HepG2 (cell line): ENCODE data around the gene ZACN. TPM values are rescaled to one million over a fixed set of nuclear protein-coding genes. Genes with fewer than 3 reads are reported as not detected.

Experiments used
- ARID2 ChIP-seq: sonication (generic); formaldehyde crosslinking; IDR thresholded peaks from 2 replicates; pipeline ENCODE4 v1.8.1; 2022; ENCODE audit warnings: mild to moderate bottlenecking, missing genetic modification reagents, borderline replicate concordance
- CENPT ChIP-seq: sonication (generic); formaldehyde crosslinking; IDR thresholded peaks from 2 replicates; pipeline ENCODE4 v1.8.0; 2022; ENCODE audit warnings: low read depth, mild to moderate bottlenecking, moderate library complexity, missing genetic modification reagents
- DPF2 ChIP-seq: sonication (generic); formaldehyde crosslinking; IDR thresholded peaks from 2 replicates; pipeline ENCODE4 v1.4.0; 2020; ENCODE audit warnings: mild to moderate bottlenecking, low read depth, missing genetic modification reagents, borderline replicate concordance
- EEA1 ChIP-seq: sonication (generic); formaldehyde crosslinking; IDR thresholded peaks from 2 replicates; pipeline ENCODE4 v1.5.1; 2020; ENCODE audit warnings: mild to moderate bottlenecking, missing genetic modification reagents, borderline replicate concordance
- PLRG1 ChIP-seq: fragments of 450-650 bp; conservative IDR thresholded peaks from 2 replicates; pipeline ENCODE4 v1.6.1; 2016
- POLR2AphosphoS5 ChIP-seq: IDR thresholded peaks from 2 replicates; pipeline ENCODE4 v1.6.1; 2012; ENCODE audit warnings: low read depth, low read length
- RARA ChIP-seq: IDR thresholded peaks from 2 replicates; pipeline ENCODE4 v1.6.1; 2016; ENCODE audit warnings: missing genetic modification reagents, missing compliant biosample characterization
- RBM22 ChIP-seq: fragments of 200-400 bp; formaldehyde crosslinking; optimal IDR thresholded peaks from 2 replicates; pipeline ENCODE3; 2017; ENCODE audit warnings: mild to moderate bottlenecking, low read length, moderate library complexity
- SALL1 ChIP-seq: sonication (generic); formaldehyde crosslinking; IDR thresholded peaks from 2 replicates; pipeline ENCODE4 v1.8.0; 2022; ENCODE audit warnings: mild to moderate bottlenecking, missing genetic modification reagents
- TAF15 ChIP-seq: fragments of 200-400 bp; formaldehyde crosslinking; IDR thresholded peaks from one replicate; pipeline ENCODE4 v1.6.1; 2018; ENCODE audit warnings: mild to moderate bottlenecking, low read depth, low read length; ENCODE audit not compliant: poor library complexity, severe bottlenecking
- ZBTB7B ChIP-seq: sonication (generic); formaldehyde crosslinking; IDR thresholded peaks from 2 replicates; pipeline ENCODE4 v1.4.0; 2020; ENCODE audit warnings: missing genetic modification reagents
- ZNF260 ChIP-seq: sonication (generic); formaldehyde crosslinking; IDR thresholded peaks from 2 replicates; pipeline ENCODE4 v1.4.0; 2020; ENCODE audit warnings: missing genetic modification reagents, low read depth, mild to moderate bottlenecking, borderline replicate concordance
- ZNF547 ChIP-seq: sonication (generic); formaldehyde crosslinking; IDR thresholded peaks from 2 replicates; pipeline ENCODE4 v1.5.1; 2020; ENCODE audit warnings: mild to moderate bottlenecking, missing genetic modification reagents
- ZNF557 ChIP-seq: sonication (generic); formaldehyde crosslinking; IDR thresholded peaks from 2 replicates; pipeline ENCODE4 v1.4.0; 2020; ENCODE audit warnings: missing genetic modification reagents
- ZNF577 ChIP-seq: sonication (generic); formaldehyde crosslinking; IDR thresholded peaks from 2 replicates; pipeline ENCODE4 v1.4.0; 2020; ENCODE audit warnings: mild to moderate bottlenecking, low read depth, missing genetic modification reagents, borderline replicate concordance
- polyA plus RNA-seq, 8 experiments: library from polyadenylated mRNA; depleted of rRNA in 3 of 8; stranded (reverse) in 7 of 8; unstranded in 1 of 8; fragments of >200 nt; fragmentation: Illumina TruSeq in 4 of 8; extraction: Trizol in 4 of 8; gene quantifications; 2 replicates each; pipeline versions ENCODE4 v1.2.1 to v1.2.3, GENCODE V29; 2011 to 2016; ENCODE audit warnings: low read depth in 4 of 8, missing spikeins in 1 of 8, mixed read lengths in 1 of 8; ENCODE audit not compliant: insufficient read depth in 1 of 8
- total RNA-seq, 5 experiments: library from RNA; depleted of rRNA; stranded (reverse); fragments of >200 nt; fragmentation: Illumina TruSeq; extraction: Trizol; gene quantifications; 2 replicates each; pipeline ENCODE4 v1.2.3, GENCODE V29; 2016; ENCODE audit warnings: low read depth in 1 of 5
- TF ChIP-seq, protein P1 (sequence below): sonication (generic); formaldehyde crosslinking; IDR thresholded peaks from 2 replicates; pipeline ENCODE4 v1.4.0; 2020; ENCODE audit warnings: low read depth, mild to moderate bottlenecking, missing genetic modification reagents
- TF ChIP-seq, protein P2 (sequence below): sonication (generic); formaldehyde crosslinking; IDR thresholded peaks from 2 replicates; pipeline ENCODE4 v1.4.0; 2020; ENCODE audit warnings: missing genetic modification reagents
- TF ChIP-seq, protein P3 (sequence below): sonication (generic); formaldehyde crosslinking; IDR thresholded peaks from 2 replicates; pipeline ENCODE4 v1.4.0; 2020; ENCODE audit warnings: missing genetic modification reagents
- TF ChIP-seq, protein P4 (sequence below): sonication (generic); formaldehyde crosslinking; IDR thresholded peaks from 2 replicates; pipeline ENCODE4 v1.5.1; 2020; ENCODE audit warnings: missing genetic modification reagents, mild to moderate bottlenecking, borderline replicate concordance
- TF ChIP-seq, protein P5 (sequence below): IDR thresholded peaks from 2 replicates; pipeline ENCODE4 v1.6.1; 2016; ENCODE audit warnings: mild to moderate bottlenecking

The ZACN gene
- total and polyA plus RNA-seq, 2 of the 13 experiments (the other 11 are each of a cell fraction or from before 2014, with no cell fraction given) = 0.11 to 0.15 TPM

DNA sequence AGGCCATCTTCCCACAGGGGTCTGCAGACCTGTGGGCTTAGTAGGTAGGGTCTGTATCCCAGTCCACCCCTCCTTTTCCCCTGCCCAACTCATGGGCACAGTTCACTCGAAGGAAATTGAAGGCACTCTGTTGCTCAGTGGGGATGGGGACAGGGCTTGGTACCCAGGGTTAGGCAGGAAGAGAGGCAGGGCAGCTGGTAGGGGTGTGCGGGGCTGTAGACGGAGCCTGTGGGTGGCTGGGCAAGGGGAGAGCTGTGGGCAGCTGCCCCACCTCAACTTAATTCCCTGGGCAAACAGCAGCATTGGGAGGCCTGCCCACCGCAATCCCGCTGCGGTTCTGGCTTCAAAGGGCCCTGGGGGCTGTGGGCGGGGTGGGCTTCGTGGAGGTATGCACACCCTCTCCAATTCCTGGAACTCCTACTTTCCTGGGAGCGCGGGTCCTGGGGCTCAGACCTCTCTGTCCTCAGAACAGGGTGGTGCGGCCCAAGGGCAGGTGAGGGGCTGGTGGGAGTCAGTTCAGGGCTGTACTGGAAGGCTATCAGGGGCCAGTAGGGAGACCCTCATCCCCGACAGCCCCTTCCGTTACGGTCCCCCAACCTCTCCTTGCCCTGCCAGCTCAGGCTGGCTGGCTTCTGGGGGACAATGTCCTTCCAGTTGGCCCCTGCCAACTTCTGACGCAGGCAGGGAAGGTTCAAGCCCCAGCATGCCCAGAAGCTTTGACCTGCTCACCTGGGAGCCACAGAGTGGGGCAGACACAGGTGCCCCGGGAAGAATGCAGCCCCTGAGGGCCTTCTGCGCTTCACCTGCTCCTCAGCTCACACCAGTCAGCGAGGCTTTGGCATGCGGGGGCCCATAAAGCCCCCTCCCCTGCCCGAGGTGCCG is 53.0 kb downstream of the ZACN start (continued):
- TF ChIP-seq, protein P1, sequence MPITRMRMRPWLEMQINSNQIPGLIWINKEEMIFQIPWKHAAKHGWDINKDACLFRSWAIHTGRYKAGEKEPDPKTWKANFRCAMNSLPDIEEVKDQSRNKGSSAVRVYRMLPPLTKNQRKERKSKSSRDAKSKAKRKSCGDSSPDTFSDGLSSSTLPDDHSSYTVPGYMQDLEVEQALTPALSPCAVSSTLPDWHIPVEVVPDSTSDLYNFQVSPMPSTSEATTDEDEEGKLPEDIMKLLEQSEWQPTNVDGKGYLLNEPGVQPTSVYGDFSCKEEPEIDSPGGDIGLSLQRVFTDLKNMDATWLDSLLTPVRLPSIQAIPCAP (CRISPR knock-in tag) = no peak
- TF ChIP-seq RARA = 0 out of 2 replicates have a peak, but pooled peaks have one; percentile 22
- no peak for TF ChIP-seq POLR2AphosphoS5
- TF ChIP-seq ZNF577 = no peak
- TF ChIP-seq, protein P2, sequence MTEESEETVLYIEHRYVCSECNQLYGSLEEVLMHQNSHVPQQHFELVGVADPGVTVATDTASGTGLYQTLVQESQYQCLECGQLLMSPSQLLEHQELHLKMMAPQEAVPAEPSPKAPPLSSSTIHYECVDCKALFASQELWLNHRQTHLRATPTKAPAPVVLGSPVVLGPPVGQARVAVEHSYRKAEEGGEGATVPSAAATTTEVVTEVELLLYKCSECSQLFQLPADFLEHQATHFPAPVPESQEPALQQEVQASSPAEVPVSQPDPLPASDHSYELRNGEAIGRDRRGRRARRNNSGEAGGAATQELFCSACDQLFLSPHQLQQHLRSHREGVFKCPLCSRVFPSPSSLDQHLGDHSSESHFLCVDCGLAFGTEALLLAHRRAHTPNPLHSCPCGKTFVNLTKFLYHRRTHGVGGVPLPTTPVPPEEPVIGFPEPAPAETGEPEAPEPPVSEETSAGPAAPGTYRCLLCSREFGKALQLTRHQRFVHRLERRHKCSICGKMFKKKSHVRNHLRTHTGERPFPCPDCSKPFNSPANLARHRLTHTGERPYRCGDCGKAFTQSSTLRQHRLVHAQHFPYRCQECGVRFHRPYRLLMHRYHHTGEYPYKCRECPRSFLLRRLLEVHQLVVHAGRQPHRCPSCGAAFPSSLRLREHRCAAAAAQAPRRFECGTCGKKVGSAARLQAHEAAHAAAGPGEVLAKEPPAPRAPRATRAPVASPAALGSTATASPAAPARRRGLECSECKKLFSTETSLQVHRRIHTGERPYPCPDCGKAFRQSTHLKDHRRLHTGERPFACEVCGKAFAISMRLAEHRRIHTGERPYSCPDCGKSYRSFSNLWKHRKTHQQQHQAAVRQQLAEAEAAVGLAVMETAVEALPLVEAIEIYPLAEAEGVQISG (CRISPR knock-in tag) = peak; percentile 16; the same call in 1 of the 2 replicates
- TF ChIP-seq, protein P3, sequence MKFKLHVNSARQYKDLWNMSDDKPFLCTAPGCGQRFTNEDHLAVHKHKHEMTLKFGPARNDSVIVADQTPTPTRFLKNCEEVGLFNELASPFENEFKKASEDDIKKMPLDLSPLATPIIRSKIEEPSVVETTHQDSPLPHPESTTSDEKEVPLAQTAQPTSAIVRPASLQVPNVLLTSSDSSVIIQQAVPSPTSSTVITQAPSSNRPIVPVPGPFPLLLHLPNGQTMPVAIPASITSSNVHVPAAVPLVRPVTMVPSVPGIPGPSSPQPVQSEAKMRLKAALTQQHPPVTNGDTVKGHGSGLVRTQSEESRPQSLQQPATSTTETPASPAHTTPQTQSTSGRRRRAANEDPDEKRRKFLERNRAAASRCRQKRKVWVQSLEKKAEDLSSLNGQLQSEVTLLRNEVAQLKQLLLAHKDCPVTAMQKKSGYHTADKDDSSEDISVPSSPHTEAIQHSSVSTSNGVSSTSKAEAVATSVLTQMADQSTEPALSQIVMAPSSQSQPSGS (CRISPR knock-in tag) = no peak
- TF ChIP-seq, protein P4, sequence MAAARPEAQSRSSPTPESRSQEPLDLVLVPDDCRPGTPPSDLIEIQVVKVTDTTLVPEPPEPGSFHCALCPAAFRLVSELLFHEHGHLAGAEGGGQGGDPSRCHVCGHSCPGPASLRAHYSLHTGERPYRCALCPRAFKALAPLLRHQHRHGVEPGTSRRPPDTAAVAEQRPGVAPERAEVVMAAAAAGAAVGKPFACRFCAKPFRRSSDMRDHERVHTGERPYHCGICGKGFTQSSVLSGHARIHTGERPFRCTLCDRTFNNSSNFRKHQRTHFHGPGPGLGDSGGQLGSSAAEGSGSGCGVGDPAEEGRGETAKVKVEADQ (CRISPR knock-in tag) = no peak
- TF ChIP-seq ZNF260 (CRISPR knock-in tag) = no peak
- TF ChIP-seq RBM22 = no peak
- no peak for TF ChIP-seq ZNF547 (CRISPR knock-in tag)
- TF ChIP-seq PLRG1 = no peak
- TF ChIP-seq SALL1 (CRISPR knock-in tag) = no peak
- no peak for TF ChIP-seq TAF15
- no peak for TF ChIP-seq ARID2 (CRISPR knock-in tag)
- TF ChIP-seq DPF2 = no peak
- TF ChIP-seq ZNF557 (CRISPR knock-in tag) = no peak
- TF ChIP-seq EEA1 (CRISPR knock-in tag) = 0 out of 2 replicates have a peak, but pooled peaks have one; percentile 38
- TF ChIP-seq, protein P5, sequence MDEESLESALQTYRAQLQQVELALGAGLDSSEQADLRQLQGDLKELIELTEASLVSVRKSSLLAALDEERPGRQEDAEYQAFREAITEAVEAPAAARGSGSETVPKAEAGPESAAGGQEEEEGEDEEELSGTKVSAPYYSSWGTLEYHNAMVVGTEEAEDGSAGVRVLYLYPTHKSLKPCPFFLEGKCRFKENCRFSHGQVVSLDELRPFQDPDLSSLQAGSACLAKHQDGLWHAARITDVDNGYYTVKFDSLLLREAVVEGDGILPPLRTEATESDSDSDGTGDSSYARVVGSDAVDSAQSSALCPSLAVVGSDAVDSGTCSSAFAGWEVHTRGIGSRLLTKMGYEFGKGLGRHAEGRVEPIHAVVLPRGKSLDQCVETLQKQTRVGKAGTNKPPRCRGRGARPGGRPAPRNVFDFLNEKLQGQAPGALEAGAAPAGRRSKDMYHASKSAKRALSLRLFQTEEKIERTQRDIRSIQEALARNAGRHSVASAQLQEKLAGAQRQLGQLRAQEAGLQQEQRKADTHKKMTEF = peak; percentile 6; the same call in 1 of the 2 replicates
- peak; percentile 90 for TF ChIP-seq ZBTB7B (CRISPR knock-in tag)
- no peak for TF ChIP-seq CENPT (CRISPR knock-in tag)
